CD4-positive, alpha-beta T cell (primary cell): Measurements from ENCODE around the gene TULP3. TPM values are rescaled to one million over a fixed set of nuclear protein-coding genes. Genes with fewer than 3 reads are reported as not detected.

Experiments
- ATAC-seq: fragments of 200-7000 bp; cut with Tn5 transposase; one replicate; pipeline ENCODE4 v1.10.0; 2022; ENCODE audit warnings: mild to moderate bottlenecking; ENCODE audit not compliant: poor library complexity
- CTCF ChIA-PET: fragments of 350-600 bp; sonication (Branson Sonifier 250); formaldehyde crosslinking; loops from one replicate; lab custom pipeline; 2021; ENCODE audit warnings: antibody characterized with exemption, inconsistent platforms; lab: Charles Lee
- POLR2A ChIA-PET: fragments of 350-600 bp; sonication (Branson Sonifier 250); formaldehyde crosslinking; loops from one replicate; lab custom pipeline; 2021; ENCODE audit warnings: antibody characterized with exemption, inconsistent platforms; lab: Charles Lee
- DNase-seq, 14 experiments: peaks; one replicate each; pipeline ENCODE4 v3.0.0-alpha.2; 2013 to 2020; ENCODE audit warnings: mixed read lengths in 2 of 14
- H3K27ac ChIP-seq, 2 donors: one replicate each; pipeline versions ENCODE4 v1.5.1 to v1.7.0; 2013; ENCODE audit warnings: low read length in 2 of 2, low read depth in 1 of 2, mild to moderate bottlenecking in 1 of 2
- H3K27me3 ChIP-seq, 2 experiments: 1 replicate in 1 of 2; 2 replicates in 1 of 2; pipeline versions ENCODE4 v1.6.1 to v1.7.0; 2013; ENCODE audit warnings: low read length in 2 of 2, control low read depth in 1 of 2, mild to moderate bottlenecking in 1 of 2, moderate library complexity in 1 of 2; ENCODE audit not compliant: insufficient read depth in 2 of 2, control insufficient read depth in 1 of 2
- H3K36me3 ChIP-seq: one replicate; pipeline ENCODE4 v1.6.1; 2013; ENCODE audit warnings: low read length, control low read depth; ENCODE audit not compliant: insufficient read depth
- H3K4me1 ChIP-seq: one replicate; pipeline ENCODE4 v1.6.1; 2013; ENCODE audit warnings: low read length, control low read depth; ENCODE audit not compliant: insufficient read depth
- H3K4me3 ChIP-seq: one replicate; pipeline ENCODE4 v1.5.1; 2013; ENCODE audit warnings: mild to moderate bottlenecking, low read length, moderate library complexity
- H3K9me3 ChIP-seq, 2 experiments: 1 replicate in 1 of 2; 2 replicates in 1 of 2; pipeline versions ENCODE4 v1.6.1 to v1.7.0; 2013; ENCODE audit warnings: low read length in 2 of 2, mild to moderate bottlenecking in 2 of 2, control low read depth in 1 of 2, moderate library complexity in 1 of 2; ENCODE audit not compliant: control insufficient read depth in 1 of 2, insufficient read depth in 1 of 2
- H3K27ac Mint-ChIP-seq: one replicate; pipeline ENCODE4 v1.8.0; 2020; ENCODE audit warnings: mixed read lengths
- H3K27me3 Mint-ChIP-seq: one replicate; pipeline ENCODE4 v1.8.0; 2021; ENCODE audit warnings: mixed read lengths
- H3K36me3 Mint-ChIP-seq: one replicate; pipeline ENCODE4 v1.8.0; 2021; ENCODE audit warnings: low read depth, mixed read lengths
- H3K4me1 Mint-ChIP-seq: one replicate; pipeline ENCODE4 v1.8.0; 2021; ENCODE audit warnings: low read depth, mixed read lengths
- H3K4me3 Mint-ChIP-seq: one replicate; pipeline ENCODE4 v1.8.0; 2020; ENCODE audit warnings: mild to moderate bottlenecking, mixed read lengths
- H3K9me3 Mint-ChIP-seq: one replicate; pipeline ENCODE4 v1.8.0; 2020; ENCODE audit warnings: mixed read lengths
- intact Hi-C, 2 experiments: fragments of 100-400 bp; cut with DNase I in 1 of 2; cut with micrococcal nuclease in 1 of 2; formaldehyde crosslinking; loops; one replicate each; pipeline versions ENCODE4 v1.15.1 to v1.9.0; 2023 to 2025; cut with DNase I, micrococcal nuclease
- total RNA-seq, 174 experiments: library from RNA in 2 of 174; stranded (reverse) in 2 of 174; gene quantifications; one replicate each; pipeline ENCODE4 v1.2.3 and lab custom pipeline; 2021 to 2026
- TF ChIP-seq, protein P1 (sequence below): fragments of 200-600 bp; IDR thresholded peaks from one replicate; pipeline ENCODE4 v1.8.0; 2022; ENCODE audit warnings: antibody characterized with exemption, mild to moderate bottlenecking

Gene TULP3
- total RNA-seq, 2 experiments from 2014 or later: 4.2 to 5.5 TPM

DNA sequence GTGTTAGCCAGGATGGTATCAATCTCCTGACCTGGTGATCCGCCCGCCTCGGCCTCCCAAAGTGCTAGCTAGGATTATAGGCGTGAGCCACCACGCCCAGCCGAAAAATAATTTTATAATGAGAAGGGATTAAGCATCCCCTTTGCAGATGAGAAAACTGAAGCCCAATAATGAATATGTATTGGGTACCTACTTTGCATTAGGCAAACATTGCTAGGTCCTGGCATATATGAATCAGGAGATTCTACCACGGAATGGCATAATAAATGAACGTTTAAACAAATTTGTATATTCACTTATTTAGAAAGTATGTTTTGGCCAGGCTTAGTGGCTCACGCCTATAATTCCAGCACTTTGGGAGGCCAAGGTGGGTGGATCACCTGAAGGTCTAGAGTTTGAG is 32.4 kb downstream of the TULP3 start:
- peaks cover 6% of the 10 kb centered on the region for H3K36me3 ChIP-seq
- H3K4me3 Mint-ChIP-seq: no peak overlapping the region
- H3K4me3 ChIP-seq: no peak overlapping the region
- H3K9me3 ChIP-seq: no peaks in the 10 kb centered on the region
- no peaks in the 10 kb centered on the region for H3K27me3 ChIP-seq
- H3K9me3 Mint-ChIP-seq: no peaks in the 10 kb centered on the region
- POLR2A ChIA-PET: no interaction called here
- CTCF ChIA-PET: no interaction called here
- DNase-seq (no peak), ATAC-seq (no peak)
- TF ChIP-seq, protein P1, sequence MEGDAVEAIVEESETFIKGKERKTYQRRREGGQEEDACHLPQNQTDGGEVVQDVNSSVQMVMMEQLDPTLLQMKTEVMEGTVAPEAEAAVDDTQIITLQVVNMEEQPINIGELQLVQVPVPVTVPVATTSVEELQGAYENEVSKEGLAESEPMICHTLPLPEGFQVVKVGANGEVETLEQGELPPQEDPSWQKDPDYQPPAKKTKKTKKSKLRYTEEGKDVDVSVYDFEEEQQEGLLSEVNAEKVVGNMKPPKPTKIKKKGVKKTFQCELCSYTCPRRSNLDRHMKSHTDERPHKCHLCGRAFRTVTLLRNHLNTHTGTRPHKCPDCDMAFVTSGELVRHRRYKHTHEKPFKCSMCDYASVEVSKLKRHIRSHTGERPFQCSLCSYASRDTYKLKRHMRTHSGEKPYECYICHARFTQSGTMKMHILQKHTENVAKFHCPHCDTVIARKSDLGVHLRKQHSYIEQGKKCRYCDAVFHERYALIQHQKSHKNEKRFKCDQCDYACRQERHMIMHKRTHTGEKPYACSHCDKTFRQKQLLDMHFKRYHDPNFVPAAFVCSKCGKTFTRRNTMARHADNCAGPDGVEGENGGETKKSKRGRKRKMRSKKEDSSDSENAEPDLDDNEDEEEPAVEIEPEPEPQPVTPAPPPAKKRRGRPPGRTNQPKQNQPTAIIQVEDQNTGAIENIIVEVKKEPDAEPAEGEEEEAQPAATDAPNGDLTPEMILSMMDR: no peak
- no peaks in the 10 kb centered on the region for H3K4me1 ChIP-seq
- H3K27ac Mint-ChIP-seq: no peak overlapping the region
- peaks cover 56% of the 10 kb centered on the region for H3K36me3 Mint-ChIP-seq
- intact Hi-C loops: no loop called here
- H3K27me3 Mint-ChIP-seq: no peaks in the 10 kb centered on the region
- no peak overlapping the region for H3K27ac ChIP-seq
- H3K4me1 Mint-ChIP-seq: no peaks in the 10 kb centered on the region

DNA sequence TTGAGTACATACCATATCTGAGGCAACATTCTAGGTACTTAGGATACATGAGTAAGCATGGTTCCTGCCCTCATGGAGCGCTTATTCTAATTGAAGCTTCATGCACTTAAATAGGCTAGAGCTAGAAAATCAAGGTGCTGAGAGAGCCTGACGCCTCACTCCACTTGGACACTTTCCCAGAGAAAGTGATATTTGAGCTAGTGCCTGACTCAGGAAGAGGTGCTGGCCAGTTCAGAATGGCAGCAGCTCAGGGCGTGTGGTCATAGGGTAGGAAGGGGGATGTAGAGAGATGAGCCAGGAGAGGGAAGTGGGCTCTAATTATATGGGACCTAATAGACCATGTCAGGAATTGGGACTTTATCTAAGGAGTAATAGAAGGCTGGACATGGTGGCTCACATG is 33.3 kb downstream of the TULP3 start:
- Mint-ChIP-seq H3K36me3 (peaks cover 57% of the 10 kb centered on the region), H3K27me3 (no peaks in the 10 kb centered on the region), H3K9me3 (no peaks in the 10 kb centered on the region), H3K4me1 (no peaks in the 10 kb centered on the region), H3K27ac (no peak overlapping the region), H3K4me3 (no peak overlapping the region)
- no peak overlapping the region for H3K4me3 ChIP-seq
- CTCF ChIA-PET: no interaction called here
- H3K27ac ChIP-seq: no peak overlapping the region
- intact Hi-C loops: no loop called here
- POLR2A ChIA-PET: no interaction called here
- no peaks in the 10 kb centered on the region for H3K27me3 ChIP-seq
- no peaks in the 10 kb centered on the region for H3K9me3 ChIP-seq
- TF ChIP-seq, protein P1: no peak
- ATAC-seq: no peak
- DNase-seq: no peak
- H3K36me3 ChIP-seq: peaks cover 6% of the 10 kb centered on the region
- H3K4me1 ChIP-seq: no peaks in the 10 kb centered on the region

DNA sequence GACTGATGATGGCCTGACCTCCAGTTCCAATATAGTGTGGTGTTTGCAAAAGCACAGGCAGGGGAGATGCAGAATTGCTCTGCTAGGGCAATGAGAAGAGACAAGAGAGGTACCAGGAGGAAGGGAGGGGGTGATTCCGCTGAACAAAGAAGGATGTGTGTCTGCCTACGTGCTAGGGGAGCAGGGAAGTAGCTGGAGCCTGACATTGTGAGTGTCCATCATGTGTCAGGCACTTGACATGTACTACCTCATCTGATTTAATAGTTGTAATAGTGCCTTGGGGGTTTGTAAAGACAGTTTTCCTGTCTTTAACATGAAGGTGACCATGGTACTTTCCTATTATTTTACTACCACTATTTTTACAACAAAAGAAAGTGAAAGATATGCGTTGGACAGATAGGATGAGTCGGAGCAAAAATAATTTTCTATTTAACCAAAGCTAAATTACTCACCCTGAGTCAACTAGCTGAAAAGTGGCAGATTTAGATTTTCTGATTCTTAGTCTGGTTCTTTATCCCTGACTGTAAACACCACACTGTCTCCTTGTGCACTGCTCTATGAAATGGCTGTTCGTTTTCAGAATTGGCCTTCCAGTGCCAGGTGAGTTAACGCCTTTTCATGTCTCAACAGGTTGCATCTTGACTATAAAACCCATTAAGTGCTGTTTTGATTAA is 34.8 kb downstream of the TULP3 start:
- peaks cover 10% of the 10 kb centered on the region for H3K36me3 ChIP-seq
- CTCF ChIA-PET: no interaction called here
- POLR2A ChIA-PET: no interaction called here
- H3K4me1 Mint-ChIP-seq: no peaks in the 10 kb centered on the region
- ATAC-seq: no peak
- H3K9me3 ChIP-seq: no peaks in the 10 kb centered on the region
- H3K4me3 Mint-ChIP-seq: no peak overlapping the region
- H3K4me1 ChIP-seq: no peaks in the 10 kb centered on the region
- no peak overlapping the region for H3K27ac ChIP-seq
- no peaks in the 10 kb centered on the region for H3K9me3 Mint-ChIP-seq
- intact Hi-C loops: no loop called here
- DNase-seq: no peak
- no peaks in the 10 kb centered on the region for H3K27me3 Mint-ChIP-seq
- no peak overlapping the region for H3K4me3 ChIP-seq
- H3K27me3 ChIP-seq: no peaks in the 10 kb centered on the region
- H3K27ac Mint-ChIP-seq: no peak overlapping the region
- TF ChIP-seq, protein P1: no peak
- peaks cover 63% of the 10 kb centered on the region for H3K36me3 Mint-ChIP-seq
